SK-N-SH (cell line): ENCODE data around the gene LAPTM5.

Experiments
- CTCF ChIP-seq: fragments of 200-600 bp; sonication (generic); IDR thresholded peaks from 2 replicates; pipeline ENCODE4 v1.6.1; 2017; ENCODE audit warnings: antibody characterized with exemption, mild to moderate bottlenecking, moderate library complexity
- NRF1 ChIP-seq: IDR thresholded peaks from 2 replicates; pipeline ENCODE4 v1.6.1; 2012; ENCODE audit warnings: low read depth, mild to moderate bottlenecking, low read length
- ZBTB33 ChIP-seq: IDR thresholded peaks from 2 replicates; pipeline ENCODE4 v1.4.0; 2012; ENCODE audit warnings: low read depth, borderline replicate concordance
- TF ChIP-seq, protein P1 (sequence below): IDR thresholded peaks from 2 replicates; pipeline ENCODE4 v1.4.0; 2012; ENCODE audit warnings: low read depth

GRCh38 chr1:30740251-30741238 lies 17.0 kb downstream of the LAPTM5 start:
- TF ChIP-seq, protein P1, sequence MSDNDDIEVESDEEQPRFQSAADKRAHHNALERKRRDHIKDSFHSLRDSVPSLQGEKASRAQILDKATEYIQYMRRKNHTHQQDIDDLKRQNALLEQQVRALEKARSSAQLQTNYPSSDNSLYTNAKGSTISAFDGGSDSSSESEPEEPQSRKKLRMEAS: no peak
- TF ChIP-seq NRF1 (no peak), CTCF (no peak), ZBTB33 (no peak)
